Left hindlimb (tissue), 1 donor: ENCODE data around the gene CCDC24.

Experiments used
- DNase-seq: peaks from one replicate; pipeline ENCODE4 v3.0.0-alpha.2; 2018

CCDC24 gene

DNA sequence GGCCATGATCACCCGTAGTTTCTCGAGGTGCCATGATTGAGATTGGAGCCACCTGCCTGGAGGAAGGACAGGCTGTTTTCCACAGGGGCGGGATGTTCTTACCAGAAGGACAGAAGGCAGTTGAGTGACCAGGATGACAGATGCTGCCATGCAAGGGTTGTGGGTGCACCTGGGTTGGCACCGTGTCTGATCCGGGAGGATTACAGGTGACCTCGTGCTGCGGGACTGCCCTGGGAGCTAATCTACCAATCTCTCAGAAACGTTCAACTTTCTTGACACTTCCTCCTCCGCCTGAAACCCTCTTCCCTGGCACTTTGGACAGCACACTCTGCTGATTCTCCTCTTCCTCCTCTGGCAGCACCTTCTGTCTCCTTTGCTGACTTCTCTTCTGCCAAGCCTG lies 53.7 kb downstream of the CCDC24 start:
- no peak for DNase-seq
